HEK293 (cell line): Measurements from ENCODE around the gene RRP12.

Experiments
- ZNF114 ChIP-seq: fragments of 450-650 bp; formaldehyde crosslinking; IDR thresholded peaks from 2 replicates; pipeline ENCODE4 v1.5.0; 2017; ENCODE audit warnings: missing biosample characterization, missing genetic modification characterization
- TF ChIP-seq, protein P1 (sequence below): fragments of 450-650 bp; formaldehyde crosslinking; IDR thresholded peaks from 2 replicates; pipeline ENCODE4 v1.5.1; 2016; ENCODE audit warnings: missing biosample characterization, missing genetic modification characterization

DNA sequence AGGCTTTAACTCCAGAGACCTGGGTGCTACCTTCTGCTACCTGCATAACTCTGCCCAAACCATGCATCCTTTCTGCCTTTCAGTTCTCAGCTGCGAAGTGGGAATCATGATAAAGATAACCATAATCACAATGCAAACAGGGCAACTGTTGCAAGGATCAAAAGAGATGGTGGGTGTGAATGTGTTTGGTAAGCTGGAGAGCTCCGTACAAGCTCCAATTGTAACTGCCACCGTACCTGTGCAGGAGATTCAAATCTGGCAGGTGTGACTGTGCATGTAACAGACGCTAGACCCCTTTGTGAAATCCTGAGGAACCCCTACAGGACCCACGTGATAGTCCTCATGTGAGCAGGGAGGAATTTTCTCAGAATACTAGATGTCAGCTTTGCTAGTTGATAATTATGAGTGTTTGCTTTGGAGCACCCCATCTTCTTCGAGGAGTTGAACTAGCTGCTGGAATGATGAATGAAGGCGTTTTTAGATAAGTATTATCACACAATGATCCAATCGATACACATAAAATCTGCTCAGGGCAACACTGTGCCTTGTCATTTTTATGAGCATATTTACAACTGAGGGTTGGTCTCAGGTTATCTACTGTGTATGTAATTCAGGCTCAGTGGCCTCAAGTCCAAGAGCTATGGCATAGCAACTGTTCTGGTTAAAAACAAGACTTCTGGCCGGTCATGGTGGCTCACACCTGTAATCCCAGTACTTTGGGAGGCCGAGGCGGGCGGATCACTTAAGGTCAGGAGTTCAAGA, 51.2 kb downstream of the RRP12 start:
- TF ChIP-seq, protein P1, sequence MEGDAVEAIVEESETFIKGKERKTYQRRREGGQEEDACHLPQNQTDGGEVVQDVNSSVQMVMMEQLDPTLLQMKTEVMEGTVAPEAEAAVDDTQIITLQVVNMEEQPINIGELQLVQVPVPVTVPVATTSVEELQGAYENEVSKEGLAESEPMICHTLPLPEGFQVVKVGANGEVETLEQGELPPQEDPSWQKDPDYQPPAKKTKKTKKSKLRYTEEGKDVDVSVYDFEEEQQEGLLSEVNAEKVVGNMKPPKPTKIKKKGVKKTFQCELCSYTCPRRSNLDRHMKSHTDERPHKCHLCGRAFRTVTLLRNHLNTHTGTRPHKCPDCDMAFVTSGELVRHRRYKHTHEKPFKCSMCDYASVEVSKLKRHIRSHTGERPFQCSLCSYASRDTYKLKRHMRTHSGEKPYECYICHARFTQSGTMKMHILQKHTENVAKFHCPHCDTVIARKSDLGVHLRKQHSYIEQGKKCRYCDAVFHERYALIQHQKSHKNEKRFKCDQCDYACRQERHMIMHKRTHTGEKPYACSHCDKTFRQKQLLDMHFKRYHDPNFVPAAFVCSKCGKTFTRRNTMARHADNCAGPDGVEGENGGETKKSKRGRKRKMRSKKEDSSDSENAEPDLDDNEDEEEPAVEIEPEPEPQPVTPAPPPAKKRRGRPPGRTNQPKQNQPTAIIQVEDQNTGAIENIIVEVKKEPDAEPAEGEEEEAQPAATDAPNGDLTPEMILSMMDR (tag by site-specific recombination), result no peak
- TF ChIP-seq ZNF114 (tag by site-specific recombination), result no peak
